Measurements from ENCODE around the gene CYP17A1.
A peak's percentile ranks its signal among the peaks of the same experiment; 100 is the strongest.
"Not testable (repeated sequence)": the region's sequence is repeated elsewhere in the genome, so short reads cannot be mapped to it uniquely, and the experiment has no call there.

CYP17A1 gene

GRCh38 chr10:102837230-102837721, at the start of gene CYP17A1:
CYP17A1 (minus strand) TSS chr10:102837413; CDS start chr10:102837361, 52 bp downstream.
- DNase-seq, result no peak

GRCh38 chr10:102880256-102880655, 43.0 kb upstream of the CYP17A1 start:
- no peak for DNase-seq

GRCh38 chr10:102878629-102879028, 41.4 kb upstream of the CYP17A1 start:
- DNase-seq, result no peak

GRCh38 chr10:102876747-102877153, 39.5 kb upstream of the CYP17A1 start:
- no peak for DNase-seq

- no peak for DNase-seq
These were observed 35.0 kb upstream of the CYP17A1 start for GRCh38 chr10:102872163-102872562.

- DNase-seq, result no peak
These were observed 33.0 kb upstream of the CYP17A1 start for GRCh38 chr10:102870221-102870620.

- peak; percentile 32 for DNase-seq
These were observed 32.3 kb upstream of the CYP17A1 start, which contains the start of gene AS3MT for GRCh38 chr10:102869258-102870198. AS3MT (plus strand) TSS chr10:102869470; CDS start chr10:102869593, 123 bp downstream.

GRCh38 chr10:102868911-102869257, 31.7 kb upstream of the CYP17A1 start:
- DNase-seq, result no peak

GRCh38 chr10:102865620-102866019, 28.4 kb upstream of the CYP17A1 start:
- DNase-seq, result no peak

- no peak for DNase-seq
These were observed 26.4 kb upstream of the CYP17A1 start for GRCh38 chr10:102863660-102864059.

- no peak for DNase-seq
These were observed 22.7 kb upstream of the CYP17A1 start for GRCh38 chr10:102859911-102860310.

GRCh38 chr10:102856758-102857424, 19.7 kb upstream of the CYP17A1 start:
- DNase-seq, result no peak

- not testable (repeated sequence) for DNase-seq
These were observed 18.7 kb upstream of the CYP17A1 start for GRCh38 chr10:102855731-102856436.

GRCh38 chr10:102853237-102853636, 16.0 kb upstream of the CYP17A1 start:
- not testable (repeated sequence) for DNase-seq

- no peak for DNase-seq
These were observed 12.9 kb upstream of the CYP17A1 start for GRCh38 chr10:102850025-102850518.

GRCh38 chr10:102845352-102845902, 8.2 kb upstream of the CYP17A1 start:
- no peak for DNase-seq

GRCh38 chr10:102844190-102844776, 7.1 kb upstream of the CYP17A1 start:
- DNase-seq, result not testable (repeated sequence)

GRCh38 chr10:102843139-102843538, 5.9 kb upstream of the CYP17A1 start:
- not testable (repeated sequence) for DNase-seq

GRCh38 chr10:102841827-102842345, 4.7 kb upstream of the CYP17A1 start:
- no peak for DNase-seq

GRCh38 chr10:102838276-102838927, 1.2 kb upstream of the CYP17A1 start:
- DNase-seq, result not testable (repeated sequence)

- DNase-seq, result peak; percentile 76
These were observed 2.2 kb downstream of the CYP17A1 start for GRCh38 chr10:102835007-102835482.

Data from stimulated activated CD4-positive, alpha-beta T cell treated with anti-CD3 and anti-CD28 coated beads, Interleukin-1b, Interleukin-23, amount 100 ng/mL, for 48 hours (primary cell).